Measurements from ENCODE around the gene LAMB4. TPM values are rescaled to one million over a fixed set of nuclear protein-coding genes. Genes with fewer than 3 reads are reported as not detected.
A peak's percentile ranks its signal among the peaks of the same experiment; 100 is the strongest.

The LAMB4 gene
- total RNA-seq, 1 experiment from 2014 or later, result not detected

DNA sequence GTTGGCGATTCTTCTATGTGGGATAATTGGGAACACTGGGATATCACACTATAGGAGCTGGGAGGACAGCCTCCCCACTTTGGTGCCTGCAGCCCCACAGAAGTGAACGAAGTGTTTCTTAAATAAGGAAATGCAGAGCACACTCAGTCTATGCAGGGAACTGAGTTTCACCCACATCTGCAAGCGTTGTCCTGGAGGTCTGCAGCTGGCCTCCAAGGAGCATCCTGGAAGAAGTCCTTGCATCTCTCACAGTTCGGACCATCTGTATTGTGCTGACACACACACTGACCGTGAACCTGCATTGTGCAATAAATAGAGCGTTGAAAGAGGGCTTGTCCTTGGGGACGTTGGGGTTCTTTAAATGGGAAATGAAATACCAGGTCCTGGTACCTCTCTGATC, 25.8 kb downstream of the LAMB4 start:
- no peak for DNase-seq (ENCODE audit: low read depth)

GRCh38 chr7:108103558-108104298, 26.4 kb downstream of the LAMB4 start:
- DNase-seq (ENCODE audit: low read depth), result no peak

- no peak for DNase-seq (ENCODE audit: low read depth)
These were observed 27.4 kb downstream of the LAMB4 start for GRCh38 chr7:108102671-108103312.

DNA sequence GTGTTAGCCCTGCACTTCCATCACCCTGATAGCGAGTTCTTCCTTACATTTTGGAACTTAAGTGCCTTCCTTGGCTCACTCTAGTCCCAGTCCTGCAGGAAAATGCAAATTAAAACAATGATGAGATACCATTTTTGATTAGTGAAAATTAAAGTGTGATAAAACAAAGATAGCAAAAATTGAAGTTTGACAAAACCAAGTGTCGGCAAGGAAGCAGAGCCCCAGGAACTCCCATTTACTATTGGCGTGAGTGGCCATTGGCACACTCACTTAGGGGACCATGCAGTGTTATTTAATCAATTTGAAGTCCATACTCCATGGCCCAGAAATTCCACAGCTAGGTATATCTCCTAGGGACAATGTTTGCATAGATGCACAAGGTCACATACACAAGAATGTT, 28.4 kb downstream of the LAMB4 start:
- DNase-seq (ENCODE audit: low read depth), result no peak

- no peak for DNase-seq (ENCODE audit: low read depth)
These were observed 30.4 kb downstream of the LAMB4 start for GRCh38 chr7:108099713-108100112.

DNA sequence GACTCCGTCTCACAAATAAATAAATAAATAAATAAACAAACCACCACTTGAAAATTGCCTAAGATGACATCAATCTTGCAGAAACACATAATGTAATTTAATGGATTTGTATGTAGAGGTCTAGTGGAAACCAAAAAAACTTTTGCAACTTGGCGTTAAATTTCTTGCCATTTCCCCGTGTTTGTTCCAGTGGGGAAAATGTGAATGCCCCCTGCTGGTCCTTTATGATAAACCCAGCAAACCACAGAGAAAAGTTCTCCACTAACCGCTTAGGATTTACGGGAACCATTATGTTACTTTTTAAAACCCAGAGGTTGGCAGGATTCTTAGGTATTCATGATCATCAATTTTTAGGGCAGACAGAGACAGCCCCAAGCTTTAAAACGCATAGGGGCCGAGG, 32.5 kb downstream of the LAMB4 start:
- DNase-seq (ENCODE audit: low read depth), result peak; percentile 58

DNA sequence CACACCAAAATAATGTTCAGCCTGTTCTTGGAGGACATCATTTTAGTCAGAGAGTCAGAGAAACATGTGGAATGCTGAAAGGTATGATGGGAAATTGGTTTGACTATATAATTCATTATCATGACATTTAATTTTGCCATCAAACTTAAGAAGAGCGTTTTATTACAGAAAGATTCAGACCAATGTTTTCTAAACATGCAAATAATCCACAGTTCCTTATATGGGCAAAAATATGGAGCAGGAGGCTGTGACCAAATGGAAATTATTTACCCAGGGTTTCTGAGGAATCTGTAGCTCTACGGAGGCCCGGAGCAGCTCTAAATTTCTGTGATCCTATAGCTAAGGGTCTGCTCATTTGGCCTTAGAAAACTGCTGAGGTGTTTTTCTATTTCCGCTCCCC, 33.2 kb downstream of the LAMB4 start:
- no peak for DNase-seq (ENCODE audit: low read depth)

DNA sequence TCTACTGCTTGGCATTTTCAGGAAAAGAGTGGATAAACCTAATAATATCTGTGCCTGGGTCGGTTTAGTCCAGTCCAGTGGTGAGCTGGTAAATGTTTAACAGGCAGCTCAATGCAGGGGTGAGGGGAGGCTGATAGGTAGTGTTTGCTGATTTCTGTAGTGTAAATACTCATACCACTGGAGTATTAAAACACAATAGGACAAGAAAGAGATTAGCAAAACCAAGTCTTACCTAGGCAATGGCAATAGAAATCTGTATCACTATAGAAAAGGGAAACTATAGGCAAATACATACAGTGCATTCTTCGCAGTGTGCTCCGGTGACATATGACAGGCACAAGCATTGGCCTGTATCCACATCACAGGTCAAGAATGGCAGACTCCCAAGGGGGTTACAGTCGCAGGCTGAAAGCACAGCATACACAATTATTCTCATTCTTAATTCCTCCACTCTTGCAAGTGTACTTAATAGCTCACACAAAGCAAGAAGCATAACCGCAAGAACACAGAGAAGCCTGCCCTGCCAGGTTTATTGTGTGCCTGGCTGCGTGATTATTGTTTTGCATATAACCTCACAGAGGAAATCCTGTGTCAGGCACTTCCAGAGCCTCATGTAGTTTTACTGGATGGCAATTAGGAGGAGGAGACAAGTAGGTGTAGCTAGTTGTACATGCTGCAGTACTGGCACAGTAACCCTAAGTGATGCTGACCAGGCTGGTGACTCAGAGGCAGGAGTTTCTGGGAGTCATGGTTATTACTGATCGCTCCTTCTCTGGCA, 35.0 kb downstream of the LAMB4 start:
- DNase-seq (ENCODE audit: low read depth), result peak; percentile 91

DNA sequence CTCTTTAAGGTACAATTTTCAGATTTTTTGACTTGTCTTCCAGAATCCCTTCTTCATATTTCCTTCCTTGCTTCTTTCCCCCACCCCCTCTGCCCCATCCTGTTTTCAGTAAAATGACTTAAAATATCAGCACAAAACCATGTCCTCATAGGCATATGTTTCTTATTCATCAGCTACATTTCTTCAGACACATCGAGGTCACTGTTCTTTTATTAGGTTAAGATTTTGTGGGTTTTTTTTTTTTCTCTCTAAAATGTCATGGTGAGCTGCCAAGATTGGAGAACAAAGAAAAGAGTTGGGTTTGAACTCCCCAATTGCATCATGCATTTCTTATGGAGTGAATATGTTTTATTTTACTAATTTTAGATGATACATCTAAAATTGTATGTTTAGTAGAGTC, 35.8 kb downstream of the LAMB4 start:
- no peak for DNase-seq (ENCODE audit: low read depth)

DNA sequence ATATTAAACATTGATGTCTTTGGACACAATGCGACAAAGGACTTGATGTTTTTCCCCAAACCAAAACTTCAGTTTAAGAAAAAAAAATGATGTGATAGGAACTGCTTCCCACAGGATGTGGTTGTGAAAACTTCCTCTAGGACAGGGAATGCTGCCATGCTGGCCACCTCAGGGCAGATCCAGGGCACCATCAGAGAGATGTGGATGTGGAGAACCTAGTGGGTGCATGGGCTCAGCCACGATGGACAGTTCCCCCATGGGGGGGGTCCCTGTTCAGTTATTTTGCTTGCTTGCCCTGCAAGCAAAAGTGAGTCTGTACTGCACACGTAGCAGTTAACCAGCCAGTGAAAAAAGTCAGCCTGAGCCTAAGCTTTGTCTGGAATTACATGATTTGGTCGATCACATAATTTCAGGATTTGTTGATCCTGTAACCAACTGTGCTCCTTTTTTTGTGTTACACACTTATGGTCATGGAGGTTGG, 36.3 kb downstream of the LAMB4 start:
- DNase-seq (ENCODE audit: low read depth), result peak; percentile 54

DNA sequence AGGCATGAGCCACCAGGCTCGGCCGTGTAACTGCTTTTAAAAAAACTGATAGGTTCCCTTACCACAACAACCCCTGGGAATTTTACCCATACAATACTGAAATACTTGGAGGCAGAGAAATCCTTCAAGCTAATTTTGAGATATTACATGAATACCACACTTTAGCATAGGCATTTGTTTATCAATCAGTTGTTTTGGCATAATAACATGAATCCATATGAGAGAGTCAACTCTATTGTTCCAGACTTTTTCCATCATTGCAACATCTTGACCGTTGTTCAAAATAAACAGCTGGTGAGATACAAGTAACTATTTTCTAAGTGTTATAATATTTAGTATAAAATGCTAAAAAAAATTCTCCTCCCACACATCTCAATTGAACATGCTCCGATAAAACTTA, 36.8 kb downstream of the LAMB4 start:
- DNase-seq (ENCODE audit: low read depth), result no peak

GRCh38 chr7:108091461-108091831, 38.7 kb downstream of the LAMB4 start:
- DNase-seq (ENCODE audit: low read depth), result no peak

- DNase-seq (ENCODE audit: low read depth), result no peak
These were observed 39.2 kb downstream of the LAMB4 start for GRCh38 chr7:108090791-108091460.

DNA sequence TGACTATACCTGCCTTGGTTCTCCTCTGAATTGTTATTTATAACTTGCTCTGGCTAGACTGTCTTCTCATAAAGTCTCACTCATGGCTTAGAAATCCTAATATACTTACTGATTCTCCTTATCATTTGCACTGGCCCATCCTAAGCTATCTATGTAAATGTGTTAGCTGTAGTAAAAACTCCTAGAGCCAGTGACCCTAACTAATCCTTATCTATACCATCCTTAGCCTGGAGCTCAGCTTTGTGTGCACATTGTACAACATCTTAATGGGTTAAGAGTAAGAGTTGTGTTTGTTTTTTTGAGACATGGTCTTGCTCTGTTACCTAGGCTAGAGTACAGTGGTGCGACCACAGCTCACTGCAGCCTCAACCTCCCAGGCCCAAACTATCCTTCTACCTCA, 40.8 kb downstream of the LAMB4 start:
- no peak for DNase-seq (ENCODE audit: low read depth)

GRCh38 chr7:108088729-108089128, 41.4 kb downstream of the LAMB4 start:
- no peak for DNase-seq (ENCODE audit: low read depth)

DNA sequence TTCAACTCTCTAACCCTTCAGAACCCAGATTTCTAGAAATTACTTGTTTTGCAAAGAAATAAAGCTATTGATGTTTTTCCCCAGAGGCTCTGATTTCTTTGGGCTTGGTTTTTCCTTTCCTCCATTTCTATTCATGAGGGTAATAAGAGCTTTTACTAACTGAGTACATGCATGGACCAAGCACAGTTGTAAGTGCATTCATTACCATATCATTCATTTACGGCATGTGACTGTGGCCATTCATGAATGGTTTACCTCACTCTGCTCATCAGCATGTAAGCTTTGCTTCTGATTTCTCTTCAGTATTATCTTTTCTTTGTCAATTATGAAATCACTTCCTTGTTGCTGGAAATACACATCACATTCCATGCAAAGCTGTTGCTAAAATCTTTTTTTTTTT, 42.4 kb downstream of the LAMB4 start:
- no peak for DNase-seq (ENCODE audit: low read depth)

DNA sequence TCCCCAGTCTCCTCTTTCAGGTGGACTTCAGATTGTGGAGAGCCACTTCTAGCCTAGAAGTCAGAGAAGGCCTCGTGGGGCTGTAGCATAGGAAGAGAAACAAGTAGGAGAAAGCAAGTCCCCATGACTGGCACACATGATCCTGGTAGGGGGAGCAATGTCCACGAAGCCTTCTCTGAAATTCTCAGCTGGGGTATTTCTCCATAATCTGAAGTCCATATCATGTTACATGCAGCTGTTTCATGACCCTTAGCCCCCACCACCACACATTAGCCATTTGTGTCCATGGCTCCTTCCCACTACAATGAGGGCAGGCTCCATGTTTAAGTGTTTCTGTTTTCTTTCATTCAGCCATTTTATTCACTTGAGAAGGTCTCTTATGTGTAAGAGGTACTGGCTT, 43.2 kb downstream of the LAMB4 start:
- DNase-seq (ENCODE audit: low read depth), result no peak

DNA sequence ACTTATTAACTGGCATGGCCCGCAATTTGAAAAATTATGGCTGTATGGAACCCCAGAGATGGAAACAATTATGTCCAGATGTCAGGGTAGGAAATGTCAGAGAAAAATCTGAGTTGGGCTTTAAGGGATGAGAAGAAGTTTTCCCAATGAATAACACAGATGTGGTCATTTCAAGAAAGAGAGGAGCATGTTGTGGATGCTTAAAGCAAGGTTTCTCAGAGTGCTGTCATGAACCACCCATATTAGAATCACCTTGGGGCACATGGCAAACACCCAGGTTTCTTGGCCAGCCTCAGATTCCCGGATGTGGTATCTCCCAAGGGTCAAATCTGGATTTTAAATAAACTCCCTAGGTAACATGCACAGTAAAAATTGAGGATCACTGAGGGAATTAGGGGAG, 43.6 kb downstream of the LAMB4 start:
- no peak for DNase-seq (ENCODE audit: low read depth)

GRCh38 chr7:108083980-108084379, 46.2 kb downstream of the LAMB4 start:
- DNase-seq (ENCODE audit: low read depth), result peak; percentile 49

DNA sequence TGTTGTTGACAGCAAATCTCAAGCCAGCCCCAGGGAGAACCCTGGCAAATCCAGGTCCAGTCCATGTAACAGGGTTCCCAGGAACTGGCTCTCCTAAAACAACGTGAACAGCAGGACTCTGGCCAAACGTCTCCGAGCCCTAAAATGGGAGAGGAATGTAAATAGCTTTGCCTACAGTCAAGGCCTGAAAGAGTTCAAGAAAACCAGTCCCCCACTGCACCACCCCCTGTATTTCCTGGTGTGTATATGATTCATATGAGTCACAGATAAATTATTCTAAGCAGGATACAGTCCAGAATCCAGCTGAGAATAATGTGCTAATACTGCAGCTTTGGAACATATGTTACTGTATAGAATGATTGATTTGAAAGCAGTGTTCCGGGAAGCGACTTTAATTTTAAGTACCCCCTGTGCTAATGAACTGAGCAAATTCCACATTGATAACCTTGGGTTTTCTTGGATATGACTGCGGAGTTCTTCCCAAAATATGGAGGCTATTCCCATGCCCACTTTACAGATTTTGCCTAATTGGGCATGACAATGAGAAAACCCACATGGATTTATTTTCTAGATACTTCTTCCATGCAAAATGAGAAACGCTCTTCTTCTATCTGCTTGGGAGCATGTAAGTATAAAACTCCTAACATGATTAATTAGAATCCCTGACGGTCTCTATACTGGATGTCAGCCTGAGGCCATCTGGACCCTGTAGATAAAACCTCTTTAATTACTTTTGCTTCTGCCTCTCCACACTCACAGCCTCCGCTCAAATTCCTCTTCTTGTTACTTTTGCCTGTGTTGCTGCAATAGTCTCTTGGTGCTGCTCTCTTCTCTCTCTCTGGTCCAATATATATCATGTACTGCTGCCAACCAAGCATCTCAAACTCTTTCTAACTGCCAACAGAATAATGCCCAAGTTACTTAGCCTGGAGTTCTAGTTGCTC, 50.2 kb downstream of the LAMB4 start:
- DNase-seq (ENCODE audit: low read depth), result peak; percentile 82

DNA sequence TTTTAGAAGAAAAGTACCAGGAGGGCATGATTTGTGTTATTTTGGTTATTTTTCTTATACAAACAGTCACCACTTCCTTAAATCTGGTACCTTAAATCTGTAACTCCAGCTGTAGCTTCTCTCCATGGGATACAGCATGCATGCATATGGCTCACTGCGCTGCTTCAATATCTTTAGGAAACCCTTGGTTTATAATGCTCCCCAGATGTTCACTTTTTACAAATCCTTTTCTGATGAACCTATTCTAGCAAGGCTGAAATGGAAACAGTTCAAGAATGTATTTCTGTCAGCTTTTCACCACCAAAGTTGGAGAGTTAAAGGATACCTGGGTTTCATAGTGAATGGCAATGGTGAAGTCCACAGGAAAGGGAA, 50.9 kb downstream of the LAMB4 start:
- DNase-seq (ENCODE audit: low read depth), result no peak

Data from Daoy (cell line).